KMS-11 (cell line): ENCODE data around the gene EVA1C.
"Not testable (repeated sequence)": the region's sequence is repeated elsewhere in the genome, so short reads cannot be mapped to it uniquely, and the experiment has no call there.

Experiments used
- H2AFZ ChIP-seq: fragments of 200-600 bp; sonication (generic); 2 replicates; pipeline ENCODE4 v1.6.1; 2016; ENCODE audit warnings: antibody characterized with exemption, mixed run types, low read depth
- H3K27ac ChIP-seq: fragments of 200-600 bp; sonication (generic); 2 replicates; pipeline ENCODE4 v1.6.1; 2016; ENCODE audit warnings: mild to moderate bottlenecking, mixed run types
- H3K27me3 ChIP-seq: fragments of 200-600 bp; sonication (generic); 2 replicates; pipeline ENCODE4 v1.6.1; 2017; ENCODE audit warnings: mild to moderate bottlenecking, low read depth, mixed run types, moderate library complexity; ENCODE audit not compliant: insufficient read depth
- H3K36me3 ChIP-seq: fragments of 200-600 bp; sonication (generic); 2 replicates; pipeline ENCODE4 v1.6.1; 2017; ENCODE audit warnings: mild to moderate bottlenecking, mixed run types; ENCODE audit not compliant: insufficient read depth
- H3K4me1 ChIP-seq: fragments of 200-600 bp; sonication (generic); 2 replicates; pipeline ENCODE4 v1.6.1; 2016; ENCODE audit warnings: mild to moderate bottlenecking, low read depth, mixed run types; ENCODE audit not compliant: poor library complexity, severe bottlenecking
- H3K4me2 ChIP-seq: fragments of 200-600 bp; sonication (generic); 2 replicates; pipeline ENCODE4 v1.7.0; 2016; ENCODE audit warnings: mild to moderate bottlenecking, mixed run types
- H3K4me3 ChIP-seq: fragments of 200-600 bp; sonication (generic); IDR thresholded peaks from 2 replicates; pipeline ENCODE4 v1.6.1; 2017; ENCODE audit warnings: low read depth, low read length, mixed read lengths; ENCODE audit not compliant: insufficient read depth
- H3K79me2 ChIP-seq: fragments of 200-600 bp; sonication (generic); 2 replicates; pipeline ENCODE4 v1.6.1; 2016; ENCODE audit warnings: low read depth, mixed run types; ENCODE audit not compliant: insufficient read depth
- H3K9ac ChIP-seq: fragments of 200-600 bp; sonication (generic); 2 replicates; pipeline ENCODE4 v1.6.1; 2016; ENCODE audit warnings: mild to moderate bottlenecking, mixed run types
- H4K20me1 ChIP-seq: fragments of 200-600 bp; sonication (generic); 2 replicates; pipeline ENCODE4 v1.6.1; 2016; ENCODE audit warnings: mild to moderate bottlenecking, mixed run types; ENCODE audit not compliant: insufficient read depth
- TF ChIP-seq, protein P1 (sequence below): fragments of 200-600 bp; sonication (generic); conservative IDR thresholded peaks from 2 replicates; pipeline ENCODE4 v1.6.1; 2017; ENCODE audit warnings: low read depth, mild to moderate bottlenecking, antibody characterized with exemption, low read length, moderate library complexity, mixed read lengths

Gene EVA1C

GRCh38 chr21:32386195-32386870, 26.2 kb upstream of the EVA1C start:
- H3K9ac ChIP-seq = no peak overlapping the region
- H3K27me3 ChIP-seq = no peaks in the 10 kb centered on the region
- H3K4me3 ChIP-seq = no peak overlapping the region
- H3K79me2 ChIP-seq = peaks cover 63% of the 10 kb centered on the region
- no peak overlapping the region for H3K4me2 ChIP-seq
- H2AFZ ChIP-seq = no peak overlapping the region
- peaks cover 33% of the 10 kb centered on the region for H4K20me1 ChIP-seq
- H3K27ac ChIP-seq = no peak overlapping the region
- peaks cover 6% of the 10 kb centered on the region; the same call in 1 of the 2 replicates for H3K36me3 ChIP-seq
- H3K4me1 ChIP-seq = peaks cover 33% of the 10 kb centered on the region
- TF ChIP-seq, protein P1, sequence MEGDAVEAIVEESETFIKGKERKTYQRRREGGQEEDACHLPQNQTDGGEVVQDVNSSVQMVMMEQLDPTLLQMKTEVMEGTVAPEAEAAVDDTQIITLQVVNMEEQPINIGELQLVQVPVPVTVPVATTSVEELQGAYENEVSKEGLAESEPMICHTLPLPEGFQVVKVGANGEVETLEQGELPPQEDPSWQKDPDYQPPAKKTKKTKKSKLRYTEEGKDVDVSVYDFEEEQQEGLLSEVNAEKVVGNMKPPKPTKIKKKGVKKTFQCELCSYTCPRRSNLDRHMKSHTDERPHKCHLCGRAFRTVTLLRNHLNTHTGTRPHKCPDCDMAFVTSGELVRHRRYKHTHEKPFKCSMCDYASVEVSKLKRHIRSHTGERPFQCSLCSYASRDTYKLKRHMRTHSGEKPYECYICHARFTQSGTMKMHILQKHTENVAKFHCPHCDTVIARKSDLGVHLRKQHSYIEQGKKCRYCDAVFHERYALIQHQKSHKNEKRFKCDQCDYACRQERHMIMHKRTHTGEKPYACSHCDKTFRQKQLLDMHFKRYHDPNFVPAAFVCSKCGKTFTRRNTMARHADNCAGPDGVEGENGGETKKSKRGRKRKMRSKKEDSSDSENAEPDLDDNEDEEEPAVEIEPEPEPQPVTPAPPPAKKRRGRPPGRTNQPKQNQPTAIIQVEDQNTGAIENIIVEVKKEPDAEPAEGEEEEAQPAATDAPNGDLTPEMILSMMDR = no peak

- Histone ChIP-seq H3K27ac (no peak overlapping the region), H3K79me2 (peaks cover 72% of the 10 kb centered on the region), H3K9ac (no peak overlapping the region), H3K4me2 (no peak overlapping the region), H3K4me1 (peaks cover 41% of the 10 kb centered on the region), H3K4me3 (no peak overlapping the region), H3K36me3 (peaks cover 6% of the 10 kb centered on the region; the same call in 1 of the 2 replicates), H2AFZ (no peak overlapping the region), H4K20me1 (peaks cover 33% of the 10 kb centered on the region), H3K27me3 (no peaks in the 10 kb centered on the region)
- TF ChIP-seq, protein P1 = no peak
These were observed 25.4 kb upstream of the EVA1C start for GRCh38 chr21:32387151-32387550.

- H3K4me2 ChIP-seq = no peak overlapping the region
- no peak overlapping the region for H2AFZ ChIP-seq
- no peak overlapping the region for H3K4me3 ChIP-seq
- peaks cover 41% of the 10 kb centered on the region for H3K4me1 ChIP-seq
- H3K9ac ChIP-seq = no peak overlapping the region
- no peak overlapping the region for H3K27ac ChIP-seq
- TF ChIP-seq, protein P1 = no peak
- H3K79me2 ChIP-seq = peaks cover 78% of the 10 kb centered on the region
- peaks cover 33% of the 10 kb centered on the region for H4K20me1 ChIP-seq
- H3K27me3 ChIP-seq = no peaks in the 10 kb centered on the region
- no peaks in the 10 kb centered on the region; the same call in 1 of the 2 replicates for H3K36me3 ChIP-seq
These were observed 24.2 kb upstream of the EVA1C start for GRCh38 chr21:32388306-32388705.

DNA sequence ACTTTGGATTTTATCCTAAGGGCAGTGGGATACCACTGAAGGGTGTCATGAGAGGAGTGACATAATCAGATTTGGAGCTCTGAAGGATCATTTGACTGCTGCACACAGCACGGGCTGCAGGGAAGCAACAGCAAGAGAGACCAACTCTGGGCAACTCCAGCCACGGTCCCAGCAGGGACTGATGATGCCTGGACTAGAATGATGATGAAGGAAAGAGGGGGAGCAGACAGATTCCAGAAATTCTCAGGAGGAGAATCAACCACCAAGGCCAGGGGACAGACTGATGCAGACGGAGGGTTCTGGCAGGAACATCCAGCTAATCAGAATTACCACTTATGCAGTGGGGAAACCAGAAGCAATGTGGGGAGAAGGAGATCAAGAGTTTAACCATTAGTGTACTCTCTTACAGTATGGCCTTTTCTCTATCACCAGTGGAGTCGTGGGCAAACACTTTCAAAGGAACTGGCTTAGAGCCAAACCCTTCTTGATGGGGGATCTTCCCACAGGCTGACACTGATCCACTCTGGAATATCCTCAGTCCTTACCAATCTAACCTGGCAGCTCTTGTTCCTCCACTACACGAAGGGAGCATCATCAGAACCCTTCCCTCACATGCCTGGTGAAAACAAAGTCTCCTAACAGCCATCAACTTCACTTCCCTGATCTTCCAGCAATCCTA, 23.0 kb upstream of the EVA1C start:
- Histone ChIP-seq H3K4me2 (no peak overlapping the region), H3K27me3 (no peaks in the 10 kb centered on the region), H3K27ac (no peak overlapping the region), H3K9ac (no peak overlapping the region), H3K79me2 (peaks cover 78% of the 10 kb centered on the region), H4K20me1 (peaks cover 33% of the 10 kb centered on the region), H2AFZ (no peak overlapping the region), H3K36me3 (no peaks in the 10 kb centered on the region; the same call in 1 of the 2 replicates), H3K4me1 (peaks cover 41% of the 10 kb centered on the region), H3K4me3 (no peak overlapping the region)
- TF ChIP-seq, protein P1 = no peak

DNA sequence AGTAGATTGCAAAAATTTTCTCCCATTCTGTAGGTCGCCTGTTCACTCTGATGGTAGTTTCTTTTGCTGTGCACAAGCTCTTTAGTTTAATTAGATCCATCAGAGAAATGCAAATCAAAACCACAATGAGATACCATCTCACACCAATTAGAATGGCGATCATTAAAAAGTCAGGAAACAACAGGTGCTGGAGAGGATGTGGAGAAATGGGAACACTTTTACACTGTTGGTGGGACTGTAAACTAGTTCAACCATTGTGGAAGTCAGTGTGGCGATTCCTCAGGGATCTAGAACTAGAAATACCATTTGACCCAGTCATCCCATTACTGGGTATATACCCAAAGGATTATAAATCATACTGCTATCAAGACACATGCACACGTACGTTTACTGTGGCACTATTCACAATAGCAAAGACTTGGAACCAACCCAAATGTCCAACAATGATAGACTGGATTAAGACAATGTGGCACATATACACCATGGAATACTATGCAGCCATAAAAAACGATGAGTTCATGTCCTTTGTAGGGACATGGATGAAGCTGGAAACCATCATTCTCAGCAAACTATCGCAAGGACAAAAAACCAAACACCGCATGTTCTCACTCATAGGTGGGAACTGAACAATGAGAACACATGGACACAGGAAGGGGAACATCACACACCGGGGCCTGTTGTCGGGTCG, 21.8 kb upstream of the EVA1C start:
- H3K27me3 ChIP-seq, H3K4me3 ChIP-seq, H3K27ac ChIP-seq, H3K4me2 ChIP-seq, H2AFZ ChIP-seq, H3K36me3 ChIP-seq, H3K9ac ChIP-seq: not testable (repeated sequence)
- Histone ChIP-seq H4K20me1 (peaks cover 33% of the 10 kb centered on the region), H3K4me1 (peaks cover 41% of the 10 kb centered on the region), H3K79me2 (peaks cover 70% of the 10 kb centered on the region)
